Measurements from ENCODE around the gene EGF. TPM values are rescaled to one million over a fixed set of nuclear protein-coding genes. Genes with fewer than 3 reads are reported as not detected.

EGF gene
- total RNA-seq, 1 experiment from 2014 or later, result not detected

GRCh38 chr4:109999585-109999912, 86.9 kb downstream of the EGF start:
- ATAC-seq (no peak), DNase-seq (ENCODE audit: low read depth, low spot score) (no peak)
- in situ Hi-C loops (cut with HindIII; ENCODE audit: low pct_unique_long_range_greater_than_20kb, low sequenced_read_pairs) (no loop called here), intact Hi-C loops (cut with micrococcal nuclease; ENCODE audit: unreplicated experiment) (loop anchor here (2.0 to 5.0 kb wide), 2 partner anchors 515 to 1628 kb away; no protein-coding TSS in a partner anchor)
- Histone ChIP-seq H3K9me3 (ENCODE audit: control insufficient read depth, insufficient read depth, low read depth, low read length) (no peaks in the 10 kb centered on the region), H3K4me3 (ENCODE audit: low read depth in 2 of 2, low read length in 2 of 2) (no peak overlapping the region), H3K27ac (ENCODE audit: low read length) (no peak overlapping the region), H3K36me3 (ENCODE audit: control insufficient read depth, insufficient read depth, low read length) (no peaks in the 10 kb centered on the region), H3K4me1 (ENCODE audit: control insufficient read depth, insufficient read depth, low read length) (no peaks in the 10 kb centered on the region), H3K27me3 (ENCODE audit: control insufficient read depth, insufficient read depth, low read length) (no peaks in the 10 kb centered on the region)
- TF ChIP-seq REST (IDR thresholded peaks at IDR 0.05; ENCODE audit: insufficient read depth in 1 of 2, low read depth in 2 of 2, low read length in 1 of 2), result no peak
- TF ChIP-seq POLR2AphosphoS5 (IDR thresholded peaks at IDR 0.05; ENCODE audit: low read depth, low read length), result no peak
- no peak for TF ChIP-seq TCF7L2 (IDR thresholded peaks at IDR 0.05; ENCODE audit: low read depth, low read length)
- TF ChIP-seq SIN3A (IDR thresholded peaks at IDR 0.05; ENCODE audit: borderline replicate concordance, insufficient read depth, low read depth, low read length), result no peak
- no peak for TF ChIP-seq CTCF (IDR thresholded peaks at IDR 0.05)
- BruUV-seq (replicated peaks), result no TSS peak
- ChIA-PET POLR2A (no interaction called here), CTCF (interaction anchor here (0.5 kb wide), 1 partner anchor 511 kb away, joined by 3 read pairs; no protein-coding TSS in a partner anchor)

GRCh38 chr4:110002326-110002725, 89.6 kb downstream of the EGF start:
- ChIA-PET POLR2A (no interaction called here), CTCF (no interaction called here)
- no peak for TF ChIP-seq TCF7L2 (IDR thresholded peaks at IDR 0.05; ENCODE audit: low read depth, low read length)
- no peak for TF ChIP-seq REST (IDR thresholded peaks at IDR 0.05; ENCODE audit: insufficient read depth in 1 of 2, low read depth in 2 of 2, low read length in 1 of 2)
- TF ChIP-seq CTCF (IDR thresholded peaks at IDR 0.05), result no peak
- TF ChIP-seq SIN3A (IDR thresholded peaks at IDR 0.05; ENCODE audit: borderline replicate concordance, insufficient read depth, low read depth, low read length), result no peak
- no peak for TF ChIP-seq POLR2AphosphoS5 (IDR thresholded peaks at IDR 0.05; ENCODE audit: low read depth, low read length)
- Histone ChIP-seq H3K9me3 (ENCODE audit: control insufficient read depth, insufficient read depth, low read depth, low read length) (no peaks in the 10 kb centered on the region), H3K27ac (ENCODE audit: low read length) (no peak overlapping the region), H3K27me3 (ENCODE audit: control insufficient read depth, insufficient read depth, low read length) (no peaks in the 10 kb centered on the region), H3K4me3 (ENCODE audit: low read depth in 2 of 2, low read length in 2 of 2) (no peak overlapping the region), H3K36me3 (ENCODE audit: control insufficient read depth, insufficient read depth, low read length) (no peaks in the 10 kb centered on the region), H3K4me1 (ENCODE audit: control insufficient read depth, insufficient read depth, low read length) (no peaks in the 10 kb centered on the region)
- no TSS peak for BruUV-seq (replicated peaks)
- no peak for ATAC-seq
- in situ Hi-C loops (cut with HindIII; ENCODE audit: low pct_unique_long_range_greater_than_20kb, low sequenced_read_pairs) (no loop called here), intact Hi-C loops (cut with micrococcal nuclease; ENCODE audit: unreplicated experiment) (loop anchor here (10.0 kb wide), 1 partner anchor 312 kb away; no protein-coding TSS in a partner anchor)
- no peak for DNase-seq (ENCODE audit: low read depth, low spot score)
